DMS153 (cell line): ENCODE measurements around the gene ARL3.
"Not testable (repeated sequence)": the region's sequence is repeated elsewhere in the genome, so short reads cannot be mapped to it uniquely, and the experiment has no call there.

Source experiments
- DNase-seq: peaks from one replicate; lab custom pipeline; 2025; lab: John Stamatoyannopoulos, UW

The ARL3 gene

DNA sequence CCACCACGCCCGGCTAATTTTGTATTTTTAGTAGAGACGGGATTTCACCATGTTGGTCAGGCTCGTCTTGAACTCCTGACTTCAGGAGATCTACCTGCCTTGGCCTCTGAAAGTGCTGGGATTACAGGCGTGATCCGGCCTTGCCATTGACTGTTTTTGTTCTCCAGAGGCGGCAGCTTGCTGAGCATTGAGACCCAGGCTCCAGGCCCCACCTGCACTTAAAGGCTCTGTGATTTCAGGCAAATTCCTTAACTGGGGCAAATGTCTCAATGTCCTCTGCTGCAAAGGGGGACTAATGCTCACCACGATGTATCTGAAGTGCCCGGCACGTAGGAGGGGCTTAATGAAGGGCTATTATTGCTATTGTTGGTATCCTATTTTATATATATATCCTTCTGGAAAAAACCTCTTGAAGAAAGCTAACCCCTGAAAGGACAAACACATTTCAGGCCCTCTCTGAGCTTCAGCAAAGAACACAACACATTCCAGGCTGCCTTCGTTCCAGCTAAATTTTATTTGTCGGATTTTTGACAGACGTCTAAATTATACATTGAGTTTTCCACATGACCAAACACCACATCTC is 40.9 kb downstream of the ARL3 start:
- DNase-seq: no peak

DNA sequence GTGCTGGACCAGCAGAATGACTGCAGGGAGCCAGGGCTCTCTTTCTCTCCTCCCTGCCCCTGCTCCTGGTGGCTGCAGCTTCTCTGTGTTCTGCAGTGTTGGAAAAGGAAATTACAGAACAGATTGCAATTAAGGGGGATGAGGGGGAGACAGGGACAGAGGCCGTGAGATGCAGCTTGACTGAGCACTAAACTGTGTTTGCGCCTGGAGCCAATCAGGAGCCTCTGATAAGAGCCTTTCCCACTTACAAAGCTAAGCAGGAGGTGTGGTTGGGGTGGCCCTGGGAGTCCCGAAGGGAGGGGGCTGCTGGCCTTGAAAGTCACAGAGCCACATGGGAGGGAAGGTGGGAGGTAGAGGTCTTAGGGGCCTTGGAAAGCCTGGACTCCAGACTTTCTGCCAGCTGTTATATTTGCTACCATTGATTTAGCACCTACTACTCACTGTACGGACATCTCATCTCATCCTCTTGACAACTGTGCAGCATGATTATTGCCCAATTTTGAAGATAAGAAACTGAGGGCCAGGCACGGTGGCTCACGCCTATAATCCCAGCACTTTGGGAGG is 43.2 kb downstream of the ARL3 start:
- no peak for DNase-seq

DNA sequence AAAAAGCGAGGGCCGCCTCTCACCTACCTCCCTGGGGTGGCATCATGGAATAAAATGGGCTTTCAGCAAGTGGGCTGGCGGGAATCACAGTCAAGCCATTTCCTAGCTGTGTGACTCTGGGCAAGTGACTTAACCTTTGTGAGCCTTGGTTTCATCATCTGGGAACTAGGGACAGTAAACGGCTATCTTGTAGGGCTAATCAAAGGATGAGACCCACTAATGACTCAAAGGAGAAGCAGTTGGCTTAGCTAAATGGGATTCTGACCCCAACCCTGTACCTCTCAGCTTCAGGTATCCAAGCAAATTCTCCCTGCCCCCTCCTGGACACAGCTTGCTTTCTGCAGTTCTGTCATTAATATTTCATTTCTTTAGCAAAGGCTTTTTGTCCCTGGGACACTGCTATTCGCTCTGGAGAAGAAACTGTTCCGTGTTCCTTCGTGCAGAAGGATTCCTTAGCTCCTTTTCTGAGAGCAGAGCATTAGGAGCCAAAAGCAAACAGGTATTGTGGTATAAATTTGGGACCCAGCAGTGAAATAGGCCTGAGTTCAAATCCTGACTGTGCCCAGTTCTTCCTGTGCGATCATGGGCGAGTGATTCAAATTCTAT is 44.0 kb downstream of the ARL3 start:
- no peak for DNase-seq

DNA sequence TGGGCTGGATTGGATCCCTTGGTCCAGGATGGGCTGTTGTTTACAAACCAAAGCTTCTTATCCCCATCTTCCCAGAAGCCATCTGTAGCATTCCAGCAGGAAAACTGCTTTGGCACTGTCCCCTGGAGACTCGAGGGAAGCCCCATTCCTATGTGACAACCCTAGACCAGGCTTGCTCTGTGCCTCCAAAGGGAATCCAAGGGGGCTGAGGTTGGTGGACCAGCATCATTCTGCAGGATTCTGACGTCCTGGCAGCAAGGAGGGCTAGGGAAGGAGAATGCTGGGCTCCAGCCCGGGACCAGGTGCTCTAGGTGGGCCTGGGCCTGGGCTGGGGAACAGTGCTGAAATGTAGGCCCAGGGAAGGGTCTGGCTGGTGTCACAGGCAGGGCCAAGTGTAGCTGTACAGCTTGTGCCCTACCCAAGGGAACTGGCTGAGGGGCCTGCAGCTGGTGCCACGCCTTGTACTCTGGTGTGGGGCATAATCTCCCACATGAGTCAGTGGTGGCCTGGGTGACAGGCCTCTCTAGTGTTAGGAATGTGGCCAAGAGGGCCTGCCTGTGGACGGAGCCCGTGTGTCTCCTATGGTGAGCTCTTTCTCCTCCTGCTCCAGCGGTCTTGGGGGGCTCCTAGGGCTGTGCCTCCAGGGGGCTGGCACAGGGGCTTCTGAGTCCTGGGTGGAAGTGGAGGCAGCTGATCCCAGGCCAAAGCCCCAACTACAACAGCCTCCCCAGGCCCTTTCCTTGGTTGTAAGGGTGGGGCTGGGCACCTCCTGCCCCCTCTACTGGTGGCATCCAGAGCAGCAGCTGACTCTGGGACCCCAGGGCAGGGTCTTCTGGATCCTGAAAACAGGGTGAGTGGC is 44.8 kb downstream of the ARL3 start:
- no peak for DNase-seq

DNA sequence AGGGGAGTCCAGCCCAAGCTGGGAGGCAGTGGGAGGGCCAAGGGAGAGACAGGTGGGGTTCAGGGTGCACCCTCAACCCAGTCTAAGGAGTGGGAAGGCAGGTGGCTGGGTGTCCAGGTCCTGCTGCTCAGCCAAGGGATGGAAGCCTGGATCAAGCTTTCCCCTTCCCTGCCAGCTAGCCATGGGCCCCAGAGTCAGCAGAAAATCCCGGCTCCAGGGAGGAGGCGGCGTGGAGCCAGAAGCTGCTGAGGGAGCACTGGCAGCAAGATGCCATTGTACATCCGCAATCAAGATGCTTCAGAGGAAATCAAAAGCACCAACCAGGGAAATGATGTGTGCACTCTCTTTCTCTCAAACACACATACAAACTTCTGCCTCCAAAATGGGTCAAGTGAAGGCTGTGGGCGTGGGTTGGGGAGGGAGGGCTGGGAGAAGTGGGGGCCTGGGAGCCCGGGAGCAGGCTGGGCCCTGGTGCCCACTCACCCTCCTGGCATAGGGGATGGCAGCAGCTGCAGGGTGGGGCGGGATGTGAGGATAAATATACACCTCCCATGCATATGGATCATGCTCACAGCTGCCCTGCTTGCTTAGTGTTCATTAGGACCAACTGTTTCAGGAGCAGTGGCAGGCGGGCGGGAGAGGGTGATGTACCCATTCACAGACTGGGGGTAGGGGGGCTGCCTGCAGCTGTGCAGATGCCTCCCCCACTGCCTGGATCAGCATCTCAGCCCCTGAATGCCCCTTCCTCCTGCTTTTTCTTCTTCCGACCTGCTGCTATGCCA is 45.7 kb downstream of the ARL3 start:
- no peak for DNase-seq

DNA sequence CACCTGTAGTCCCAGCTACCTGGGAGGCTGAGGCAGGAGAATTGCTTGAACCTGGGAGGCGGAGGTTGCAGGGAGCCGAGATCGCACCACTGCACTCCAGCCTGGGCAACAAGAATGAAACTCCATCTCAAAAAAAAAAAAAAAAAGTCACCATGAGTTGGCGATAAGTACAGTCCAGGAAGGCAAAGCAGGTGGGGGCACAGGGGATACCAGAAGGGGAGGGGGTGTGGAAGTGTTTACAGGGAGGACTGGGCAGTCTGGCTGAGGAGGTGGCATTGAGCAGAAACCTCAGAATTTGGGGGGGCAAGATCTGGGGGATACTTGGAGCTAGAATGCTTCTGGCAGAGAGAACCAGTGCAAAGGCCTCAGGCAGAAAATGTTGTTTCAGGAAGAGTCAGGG is 46.8 kb downstream of the ARL3 start:
- not testable (repeated sequence) for DNase-seq

DNA sequence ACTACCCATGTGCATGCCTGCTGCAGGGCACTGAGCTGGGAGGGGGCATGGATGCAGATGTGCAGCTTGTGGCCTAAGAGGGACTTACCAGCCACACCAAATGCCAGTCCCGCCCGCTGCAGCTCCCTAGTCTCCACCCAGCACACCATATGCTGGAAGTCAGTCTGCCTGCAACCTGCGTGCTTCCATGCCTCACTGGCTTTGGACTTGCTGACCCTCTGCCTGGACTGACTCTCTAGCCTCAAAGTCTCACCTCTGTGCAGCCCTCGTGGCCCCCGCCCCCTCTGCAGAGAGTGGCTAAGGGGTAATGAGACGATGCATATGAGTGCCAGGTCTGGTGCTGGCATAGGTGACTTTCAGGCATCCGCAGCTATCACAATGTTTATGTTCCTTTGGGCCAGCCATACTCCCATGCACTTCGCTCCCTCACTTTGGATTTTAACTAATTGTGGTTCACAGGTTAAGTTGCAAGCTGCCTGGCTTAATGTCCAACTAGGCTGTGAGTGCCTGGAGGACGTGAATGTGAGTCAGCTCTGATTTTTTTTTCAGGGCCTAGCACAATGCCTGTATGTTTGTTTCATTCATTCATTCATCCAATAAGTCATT is 48.2 kb downstream of the ARL3 start:
- DNase-seq: no peak

DNA sequence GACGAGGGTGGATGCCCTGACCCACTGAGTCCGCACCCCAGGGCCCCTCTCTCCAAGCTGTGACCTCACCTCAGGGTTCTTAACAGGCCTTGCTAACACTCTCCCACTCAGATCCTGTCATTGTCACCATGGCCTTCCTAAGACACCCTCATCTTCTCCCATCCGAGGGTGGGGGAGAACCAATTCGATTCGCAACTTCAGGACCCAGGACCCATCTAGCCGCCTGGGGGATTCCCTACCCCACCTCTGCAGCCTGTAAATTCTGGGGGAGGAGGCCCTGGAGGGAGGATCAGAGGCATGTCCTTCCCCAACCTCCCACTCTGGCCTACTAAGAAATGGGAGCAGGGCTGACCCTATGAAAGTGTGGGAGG is 52.6 kb downstream of the ARL3 start:
- no peak for DNase-seq

DNA sequence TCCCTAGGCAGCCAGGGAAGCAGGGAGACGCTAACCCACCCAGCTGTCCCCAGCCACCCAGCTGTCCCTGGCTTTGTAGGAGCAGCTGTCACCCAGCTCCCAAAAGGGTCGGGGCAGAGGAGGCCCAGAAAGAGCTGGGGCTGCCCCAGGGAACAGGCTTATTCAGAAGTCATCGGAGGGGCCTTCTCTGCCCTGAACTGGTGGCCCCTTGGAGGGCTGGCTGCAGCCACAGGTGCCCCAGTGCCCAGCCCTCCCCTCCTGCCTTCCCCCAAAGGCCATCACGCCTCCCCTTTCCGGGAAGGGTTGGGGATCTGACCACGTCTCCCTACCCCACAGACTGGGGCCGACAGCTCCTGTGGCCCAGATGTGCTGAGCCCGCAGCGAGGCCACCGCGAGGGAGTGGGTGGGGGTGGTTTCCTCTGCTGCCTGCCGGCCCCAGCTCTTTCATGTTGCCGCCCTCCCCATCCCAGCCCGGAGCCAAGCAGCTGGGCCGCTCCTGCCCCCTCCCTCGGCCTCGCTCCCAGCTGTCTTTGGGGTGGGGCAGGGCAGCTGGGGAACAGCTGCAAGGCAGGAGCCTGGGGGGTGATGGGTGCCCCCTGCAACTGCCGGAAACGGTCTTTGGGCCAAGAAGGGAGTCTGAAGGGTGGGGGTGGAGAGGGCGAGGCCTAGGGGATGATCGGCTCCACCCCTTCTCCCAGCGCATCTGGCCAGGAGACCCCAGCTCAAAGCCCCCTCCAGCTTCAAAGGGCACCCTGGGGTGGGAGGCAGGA is 53.1 kb downstream of the ARL3 start:
- DNase-seq: no peak

DNA sequence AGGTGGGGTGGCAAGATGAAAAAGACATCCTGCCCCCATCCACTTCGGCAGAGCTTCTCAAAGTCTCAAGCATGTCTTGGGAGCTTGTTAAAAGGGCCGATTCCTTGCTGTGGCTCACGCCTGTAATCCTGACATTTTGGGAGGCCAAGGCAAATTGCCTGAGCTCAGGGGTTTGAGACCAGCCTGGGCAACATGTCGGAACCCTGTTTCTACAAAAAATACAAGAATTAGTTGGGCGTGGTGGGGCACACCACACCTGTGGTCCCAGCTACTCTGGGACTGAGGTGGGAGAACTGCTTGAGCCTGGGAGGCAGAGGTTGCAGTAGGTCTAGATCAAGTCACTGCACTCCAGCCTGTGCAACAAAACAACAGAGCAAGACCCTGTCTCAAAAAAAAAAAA is 55.4 kb downstream of the ARL3 start:
- DNase-seq: no peak

DNA sequence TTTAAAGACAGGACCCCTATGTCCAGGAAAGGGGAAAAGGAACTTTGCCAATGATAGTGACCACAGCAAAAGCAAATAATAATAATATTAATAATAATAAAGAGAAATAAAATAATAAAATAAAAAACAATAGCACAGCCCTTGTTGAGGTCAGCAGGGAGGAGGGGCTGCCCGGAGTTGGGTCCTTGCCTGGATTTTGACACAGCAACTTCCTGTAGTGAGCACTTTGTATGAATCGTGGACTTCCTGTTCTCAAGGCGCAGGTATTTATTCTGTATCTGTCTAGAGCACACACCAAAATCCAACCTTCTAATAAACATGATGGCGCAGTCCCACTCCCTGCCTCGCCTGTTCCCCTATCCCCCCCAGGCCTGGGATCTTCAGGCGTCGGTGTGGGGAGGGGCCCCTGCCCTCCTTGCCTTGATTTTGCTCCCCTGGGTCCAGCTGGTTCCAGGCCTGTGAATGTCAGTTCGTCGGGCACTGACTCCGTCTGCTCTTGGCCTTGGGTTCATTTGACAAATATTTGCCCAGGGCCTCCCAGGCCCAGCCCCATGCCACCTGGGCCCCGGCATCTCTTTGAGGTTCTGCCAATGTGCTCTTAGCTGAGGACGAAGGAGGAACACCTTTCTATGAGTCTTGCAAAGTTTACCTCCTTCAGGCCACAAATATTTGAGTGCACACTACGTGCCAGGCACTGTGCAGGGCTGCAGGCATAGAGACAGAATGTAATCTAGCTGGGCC is 56.0 kb downstream of the ARL3 start:
- no peak for DNase-seq

DNA sequence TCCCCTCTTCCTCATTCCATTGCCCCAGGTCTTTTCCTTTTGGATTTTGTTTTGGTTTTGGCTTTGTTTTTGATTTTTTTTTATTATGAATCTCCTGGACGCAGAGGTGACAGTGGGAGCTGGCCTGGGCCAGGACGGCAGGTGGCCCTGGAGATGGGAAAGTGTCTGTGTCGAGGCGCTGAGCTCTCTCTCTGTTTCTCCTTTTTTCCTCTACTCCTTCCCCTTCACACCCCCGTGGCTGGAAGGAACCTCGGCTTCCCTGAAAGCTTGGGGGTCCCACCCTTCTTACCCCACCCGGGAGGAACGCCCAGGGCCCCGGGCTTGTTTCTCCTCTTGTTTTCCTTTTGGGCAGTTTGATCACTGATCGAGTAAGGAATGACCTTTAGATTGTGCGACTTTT is 56.7 kb downstream of the ARL3 start:
- DNase-seq: no peak

DNA sequence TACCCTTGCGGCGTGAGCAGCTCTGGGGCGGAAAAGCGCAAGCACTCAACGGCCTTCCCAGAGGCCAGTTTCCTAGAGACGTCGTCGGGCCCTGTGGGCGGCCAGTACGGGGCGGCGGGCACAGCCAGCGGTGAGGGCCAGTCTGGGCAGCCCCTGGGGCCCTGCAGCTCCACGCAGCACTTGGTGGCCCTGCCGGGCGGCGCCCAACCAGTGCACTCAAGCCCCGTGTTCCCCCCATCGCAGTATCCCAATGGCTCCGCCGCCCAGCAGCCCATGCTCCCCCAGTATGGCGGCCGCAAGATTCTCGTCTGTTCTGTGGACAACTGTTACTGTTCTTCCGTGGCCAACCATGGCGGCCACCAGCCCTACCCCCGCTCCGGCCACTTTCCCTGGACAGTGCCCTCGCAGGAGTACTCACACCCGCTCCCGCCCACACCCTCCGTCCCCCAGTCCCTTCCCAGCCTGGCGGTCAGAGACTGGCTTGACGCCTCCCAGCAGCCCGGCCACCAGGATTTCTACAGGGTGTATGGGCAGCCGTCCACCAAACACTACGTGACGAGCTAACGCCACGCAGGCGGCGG is 57.3 kb downstream of the ARL3 start:
- no peak for DNase-seq

DNA sequence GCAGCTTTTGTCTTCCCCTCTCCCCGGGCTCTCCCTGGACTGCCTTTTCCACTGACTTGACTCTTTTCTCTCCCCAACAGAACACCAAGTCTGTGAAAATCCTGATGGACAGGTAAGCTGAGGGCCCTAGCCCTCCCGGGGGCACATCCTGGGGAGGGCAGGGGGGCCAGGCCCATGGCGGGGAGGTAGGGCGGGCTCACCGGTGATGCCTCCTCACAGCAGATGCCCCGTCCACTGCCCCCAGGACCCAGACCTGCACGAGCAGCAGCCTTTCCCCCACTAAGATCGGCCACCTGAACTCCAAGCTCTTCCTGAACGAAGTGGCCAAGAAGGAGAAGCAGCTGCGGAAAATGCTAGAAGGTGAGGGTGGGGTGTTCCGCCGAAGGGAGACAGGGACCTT is 58.2 kb downstream of the ARL3 start:
- DNase-seq: no peak

DNA sequence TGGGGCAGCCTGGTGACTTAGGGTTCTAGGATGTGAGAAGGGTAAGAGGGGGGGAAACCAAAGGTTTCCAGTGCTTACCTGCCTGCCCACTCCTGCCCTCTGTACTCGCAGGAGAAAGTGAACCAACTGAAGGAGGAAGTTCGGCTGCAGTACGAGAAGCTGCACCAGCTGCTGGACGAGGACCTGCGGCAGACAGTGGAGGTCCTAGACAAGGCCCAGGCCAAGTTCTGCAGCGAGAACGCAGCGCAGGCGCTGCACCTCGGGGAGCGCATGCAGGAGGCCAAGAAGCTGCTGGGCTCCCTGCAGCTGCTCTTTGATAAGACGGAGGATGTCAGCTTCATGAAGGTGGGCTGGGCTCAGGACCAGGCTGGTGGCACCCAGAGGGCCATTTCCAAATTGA is 59.2 kb downstream of the ARL3 start:
- DNase-seq: no peak

DNA sequence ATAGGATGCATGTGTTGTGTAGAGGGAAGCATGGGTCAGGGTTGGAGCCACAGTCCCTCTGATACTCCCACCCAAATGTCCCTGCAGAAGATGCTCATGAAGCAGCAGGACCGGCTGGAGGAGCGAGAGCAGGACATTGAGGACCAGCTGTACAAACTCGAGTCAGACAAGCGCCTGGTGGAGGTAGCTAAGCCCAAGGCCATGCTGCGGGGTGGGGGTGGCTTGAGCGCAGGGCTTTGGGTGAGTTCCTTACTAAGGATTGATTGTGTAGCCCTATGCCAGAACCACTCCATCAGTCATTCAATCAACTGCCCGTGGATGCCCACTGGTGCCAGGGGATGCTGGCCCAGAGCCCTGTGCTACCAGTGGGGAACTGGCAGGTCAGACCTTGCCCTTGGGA is 59.6 kb downstream of the ARL3 start:
- no peak for DNase-seq

DNA sequence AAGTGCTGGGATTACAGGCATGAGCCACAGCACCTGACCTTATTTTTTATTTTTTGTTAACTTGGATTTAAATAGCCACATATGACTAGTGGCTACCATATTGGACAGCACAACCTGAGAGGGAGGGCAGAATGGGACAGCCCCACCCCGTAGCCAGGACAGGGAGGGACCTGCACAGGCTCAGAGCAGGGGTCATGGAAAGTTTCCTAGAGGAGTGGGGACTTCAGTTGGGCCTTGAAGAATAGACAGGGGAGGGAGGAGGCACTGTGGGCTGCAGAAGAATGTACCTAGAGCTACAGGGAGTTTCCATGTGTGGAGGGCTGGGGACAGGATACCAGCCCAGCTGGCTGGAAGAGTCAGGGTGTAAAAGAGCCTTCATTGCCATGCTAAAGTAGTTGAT is 61.1 kb downstream of the ARL3 start:
- DNase-seq: no peak

DNA sequence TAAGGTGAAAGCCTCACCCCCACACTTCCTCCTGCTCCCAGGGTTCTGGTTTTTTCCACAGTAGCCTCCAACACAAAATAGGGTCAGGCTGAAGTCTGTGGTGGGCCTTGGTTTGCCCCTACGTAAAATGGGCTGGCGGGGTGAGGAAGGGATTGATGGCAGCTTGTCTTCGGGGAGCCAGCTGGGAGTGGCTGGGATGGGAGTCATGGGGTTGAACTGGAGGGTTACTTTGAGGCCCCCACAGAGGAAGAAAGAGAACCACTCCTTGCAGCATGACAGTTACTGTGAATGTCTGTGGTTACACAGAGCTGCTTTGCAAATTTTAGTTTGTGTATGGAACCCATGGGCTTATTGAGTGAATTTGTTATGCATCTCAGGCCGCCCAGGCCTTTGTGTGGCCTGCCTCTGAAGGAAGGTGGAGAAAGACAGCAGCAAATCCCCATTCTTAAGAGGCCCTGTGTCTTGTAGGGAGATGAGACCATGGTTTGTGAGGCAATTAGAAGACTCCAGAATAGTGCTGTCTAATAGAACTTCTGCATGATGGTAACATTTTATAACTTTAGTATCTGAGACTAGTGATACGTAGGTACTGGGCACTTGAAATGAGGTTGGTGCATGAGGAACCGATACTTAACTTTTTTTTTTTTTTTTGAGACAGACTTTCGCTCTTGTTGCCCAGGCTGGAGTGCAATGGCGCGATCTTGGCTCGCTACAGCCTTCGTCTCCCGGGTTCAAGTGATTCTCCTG is 61.9 kb downstream of the ARL3 start:
- no peak for DNase-seq

DNA sequence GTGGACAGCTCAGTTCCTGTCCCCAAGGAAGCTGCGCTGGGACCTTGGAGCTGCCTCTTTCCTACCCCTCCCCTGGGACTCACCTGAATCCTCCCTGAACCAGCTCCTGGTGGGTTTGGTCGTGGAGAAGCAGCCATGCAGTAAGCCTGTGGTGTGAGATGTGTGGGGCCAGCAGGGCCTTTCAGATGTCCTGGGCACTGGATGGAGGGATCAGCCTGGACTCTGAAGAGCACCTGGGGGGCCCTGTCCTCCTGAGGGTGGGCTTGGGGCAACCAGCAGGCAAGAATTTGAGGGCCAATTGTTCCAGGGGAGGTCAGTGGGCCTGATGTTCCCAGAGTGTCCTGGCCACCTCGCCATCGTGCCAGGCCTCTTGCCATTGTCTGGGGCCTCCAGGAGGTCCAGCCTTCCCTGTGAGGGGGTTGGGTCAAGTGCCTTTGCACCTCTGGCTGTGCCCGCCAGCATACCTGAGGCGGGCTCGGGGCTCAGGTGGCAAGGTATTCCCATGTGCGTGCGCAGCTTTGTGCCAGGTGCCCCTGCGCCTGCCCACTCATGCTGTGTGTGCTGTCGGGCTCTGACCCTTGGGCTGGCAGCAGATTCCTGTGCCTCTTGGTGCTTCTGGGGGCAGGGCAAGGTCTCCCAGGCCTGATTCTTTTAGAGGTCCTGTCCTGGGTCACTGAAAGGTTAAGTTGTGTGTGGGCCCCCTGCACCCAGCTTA is 62.6 kb downstream of the ARL3 start:
- DNase-seq: no peak
